DND-41 (cell line): ENCODE results near the gene PCF11.

Experiments
- ATAC-seq: fragments of 200-7000 bp; cut with Tn5 transposase; 3 replicates; pipeline ENCODE4 v1.9.1; 2021; ENCODE audit warnings: low read depth; ENCODE audit not compliant: insufficient read depth
- DNase-seq: peaks from one replicate; pipeline ENCODE4 v3.0.0-alpha.2; 2020
- H2AFZ ChIP-seq: 2 replicates; pipeline ENCODE4 v1.6.0; 2012; ENCODE audit warnings: low read depth, low read length
- H3K27ac ChIP-seq: 2 replicates; pipeline ENCODE4 v1.5.1; 2012; ENCODE audit warnings: low read length, inconsistent platforms
- H3K27me3 ChIP-seq: fragments of 200-600 bp; sonication (generic); 2 replicates; pipeline ENCODE4 v1.6.0; 2012; ENCODE audit warnings: low read length, mild to moderate bottlenecking, inconsistent platforms; ENCODE audit not compliant: insufficient read depth, poor library complexity
- H3K36me3 ChIP-seq: 2 replicates; pipeline ENCODE4 v1.5.1; 2012; ENCODE audit warnings: low read length, inconsistent platforms; ENCODE audit not compliant: insufficient read depth
- H3K4me1 ChIP-seq: 2 replicates; pipeline ENCODE4 v1.5.1; 2012; ENCODE audit warnings: mild to moderate bottlenecking, low read length; ENCODE audit not compliant: insufficient read depth
- H3K4me2 ChIP-seq: 2 replicates; pipeline ENCODE4 v1.6.0; 2012; ENCODE audit warnings: mild to moderate bottlenecking, moderate library complexity, low read length, inconsistent platforms; ENCODE audit not compliant: insufficient read depth
- H3K4me3 ChIP-seq, 2 experiments: fragments of 200-600 bp in 1 of 2; shearing (Covaris generic) in 1 of 2; 2 replicates each; pipeline ENCODE4 v1.5.1; 2012 to 2016; ENCODE audit warnings: inconsistent platforms in 2 of 2, low read length in 2 of 2, mild to moderate bottlenecking in 2 of 2, low read depth in 1 of 2, moderate library complexity in 1 of 2
- H3K79me2 ChIP-seq: 2 replicates; pipeline ENCODE4 v1.6.0; 2012; ENCODE audit warnings: low read length, inconsistent platforms; ENCODE audit not compliant: insufficient read depth
- H3K9ac ChIP-seq: 2 replicates; pipeline ENCODE4 v1.6.0; 2012; ENCODE audit warnings: low read depth, mild to moderate bottlenecking, inconsistent platforms, low read length, moderate library complexity
- H3K9me3 ChIP-seq: 2 replicates; pipeline ENCODE4 v1.5.1; 2012; ENCODE audit warnings: low read length, moderate library complexity, mild to moderate bottlenecking, inconsistent platforms; ENCODE audit not compliant: insufficient read depth, severe bottlenecking
- H4K20me1 ChIP-seq: 2 replicates; pipeline ENCODE4 v1.6.0; 2012; ENCODE audit warnings: low read length; ENCODE audit not compliant: insufficient read depth
- EZH2 ChIP-seq: IDR thresholded peaks from 3 replicates; pipeline ENCODE4 v1.6.1; 2012; ENCODE audit warnings: borderline replicate concordance, low read depth, mild to moderate bottlenecking, moderate library complexity, low read length, inconsistent platforms; ENCODE audit not compliant: severe bottlenecking
- TF ChIP-seq, protein P1 (sequence below): IDR thresholded peaks from 2 replicates; pipeline ENCODE4 v1.5.1; 2012; ENCODE audit warnings: borderline replicate concordance, low read length, moderate library complexity, mild to moderate bottlenecking; ENCODE audit not compliant: poor library complexity, severe bottlenecking; ENCODE audit errors: extremely low read depth

PCF11 gene

DNA sequence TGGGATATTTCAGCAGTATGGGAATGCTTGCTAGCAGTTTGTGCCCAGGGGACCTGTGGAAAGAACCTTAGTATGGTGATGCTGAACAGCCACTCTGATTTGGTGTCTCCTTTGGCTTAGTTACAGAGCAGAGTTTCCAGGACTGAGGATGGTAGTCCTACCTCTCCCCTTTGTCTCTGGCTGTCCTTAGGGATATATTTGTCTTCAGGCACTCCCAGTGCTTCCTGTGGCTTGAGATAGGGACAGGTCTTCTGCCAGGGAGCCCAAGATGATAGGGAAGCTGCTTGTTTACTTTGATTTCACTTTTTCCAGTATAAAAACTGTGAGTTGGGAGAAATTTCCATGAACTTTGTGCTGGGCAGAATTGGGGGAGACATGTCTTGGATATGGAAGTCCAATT is 64.8 kb downstream of the PCF11 start:
- H3K27me3 ChIP-seq, result no peaks in the 10 kb centered on the region
- ATAC-seq, result no peak
- H3K27ac ChIP-seq, result no peak overlapping the region
- no peak overlapping the region for H3K4me3 ChIP-seq
- no peaks in the 10 kb centered on the region for H4K20me1 ChIP-seq
- no peak overlapping the region for H3K4me2 ChIP-seq
- H3K9ac ChIP-seq, result no peak overlapping the region
- no peak for TF ChIP-seq EZH2
- no peaks in the 10 kb centered on the region for H3K4me1 ChIP-seq
- H3K79me2 ChIP-seq, result no peaks in the 10 kb centered on the region
- no peak for DNase-seq
- no peaks in the 10 kb centered on the region for H3K36me3 ChIP-seq
- no peak overlapping the region for H2AFZ ChIP-seq
- H3K9me3 ChIP-seq, result no peaks in the 10 kb centered on the region

DNA sequence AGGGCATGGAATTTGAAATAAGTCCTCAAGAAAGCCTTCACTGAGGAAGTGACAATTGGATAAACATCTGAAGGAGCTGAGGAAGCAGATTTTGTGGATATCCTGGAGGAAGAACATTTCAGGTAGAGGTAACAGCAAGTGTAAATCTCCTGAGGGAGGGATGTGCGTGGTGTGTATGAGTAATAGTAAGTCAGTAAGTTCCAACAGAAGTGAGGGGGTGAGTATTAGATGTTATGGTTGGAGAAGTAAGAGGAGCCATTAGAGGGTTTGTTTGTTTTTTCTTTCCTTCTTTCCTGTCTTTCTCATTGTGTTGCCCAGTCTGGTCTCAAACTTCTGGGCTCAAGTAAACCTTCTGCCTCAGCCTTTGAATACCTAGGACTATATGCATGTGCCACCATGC is 65.6 kb downstream of the PCF11 start:
- TF ChIP-seq, protein P1, sequence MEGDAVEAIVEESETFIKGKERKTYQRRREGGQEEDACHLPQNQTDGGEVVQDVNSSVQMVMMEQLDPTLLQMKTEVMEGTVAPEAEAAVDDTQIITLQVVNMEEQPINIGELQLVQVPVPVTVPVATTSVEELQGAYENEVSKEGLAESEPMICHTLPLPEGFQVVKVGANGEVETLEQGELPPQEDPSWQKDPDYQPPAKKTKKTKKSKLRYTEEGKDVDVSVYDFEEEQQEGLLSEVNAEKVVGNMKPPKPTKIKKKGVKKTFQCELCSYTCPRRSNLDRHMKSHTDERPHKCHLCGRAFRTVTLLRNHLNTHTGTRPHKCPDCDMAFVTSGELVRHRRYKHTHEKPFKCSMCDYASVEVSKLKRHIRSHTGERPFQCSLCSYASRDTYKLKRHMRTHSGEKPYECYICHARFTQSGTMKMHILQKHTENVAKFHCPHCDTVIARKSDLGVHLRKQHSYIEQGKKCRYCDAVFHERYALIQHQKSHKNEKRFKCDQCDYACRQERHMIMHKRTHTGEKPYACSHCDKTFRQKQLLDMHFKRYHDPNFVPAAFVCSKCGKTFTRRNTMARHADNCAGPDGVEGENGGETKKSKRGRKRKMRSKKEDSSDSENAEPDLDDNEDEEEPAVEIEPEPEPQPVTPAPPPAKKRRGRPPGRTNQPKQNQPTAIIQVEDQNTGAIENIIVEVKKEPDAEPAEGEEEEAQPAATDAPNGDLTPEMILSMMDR, result no peak
- no peak for TF ChIP-seq EZH2
- Histone ChIP-seq H3K36me3 (no peaks in the 10 kb centered on the region), H2AFZ (no peak overlapping the region), H3K27ac (no peak overlapping the region), H3K27me3 (no peaks in the 10 kb centered on the region), H3K9ac (no peak overlapping the region), H3K4me2 (no peak overlapping the region), H3K79me2 (no peaks in the 10 kb centered on the region), H3K4me3 (no peak overlapping the region), H4K20me1 (no peaks in the 10 kb centered on the region), H3K9me3 (no peaks in the 10 kb centered on the region), H3K4me1 (no peaks in the 10 kb centered on the region)
- no peak for ATAC-seq
- no peak for DNase-seq

DNA sequence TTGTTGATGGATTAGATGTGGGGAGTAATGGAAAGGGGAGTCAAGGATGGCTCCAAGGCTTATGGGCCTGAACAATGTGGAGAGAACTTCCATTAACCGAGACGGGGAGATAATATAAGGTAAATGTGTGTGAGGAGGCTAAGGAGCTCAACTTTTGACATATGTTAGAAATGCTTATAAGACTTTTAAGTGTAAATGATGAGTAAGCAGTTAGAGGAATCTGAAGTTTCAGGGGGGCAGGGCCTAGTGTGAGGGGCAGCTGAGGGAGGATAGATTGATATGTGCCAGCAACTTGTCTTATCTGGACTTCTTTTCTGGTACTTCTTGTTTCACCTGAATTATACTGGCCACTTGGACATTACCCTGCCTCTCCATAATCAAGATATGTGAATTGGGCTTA is 66.5 kb downstream of the PCF11 start:
- Histone ChIP-seq H3K4me2 (no peak overlapping the region), H3K36me3 (no peaks in the 10 kb centered on the region), H2AFZ (no peak overlapping the region), H3K9ac (no peak overlapping the region), H3K27me3 (no peaks in the 10 kb centered on the region), H3K4me3 (no peak overlapping the region), H3K27ac (no peak overlapping the region), H3K9me3 (no peaks in the 10 kb centered on the region), H3K79me2 (no peaks in the 10 kb centered on the region), H3K4me1 (no peaks in the 10 kb centered on the region), H4K20me1 (no peaks in the 10 kb centered on the region)
- no peak for ATAC-seq
- no peak for DNase-seq
- TF ChIP-seq EZH2, result no peak
- TF ChIP-seq, protein P1, result no peak

DNA sequence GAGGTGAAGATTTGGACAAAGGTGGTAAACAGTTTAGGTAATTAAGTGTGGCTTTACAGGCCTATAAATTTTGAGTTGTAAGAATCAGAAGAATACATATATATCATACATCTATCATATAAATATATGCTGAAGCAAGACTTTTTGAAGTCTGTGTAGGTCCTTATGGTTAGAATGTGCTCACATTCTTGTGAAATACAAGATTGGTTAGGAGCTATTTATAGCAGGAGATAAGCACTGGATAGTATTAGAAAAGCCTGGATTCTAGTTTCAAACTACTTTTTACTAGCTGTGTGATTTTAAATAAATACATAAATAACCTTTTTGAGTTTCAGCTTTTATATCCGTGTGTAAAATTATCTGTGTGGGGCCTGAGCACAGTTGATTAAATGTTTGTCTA is 78.9 kb downstream of the PCF11 start:
- Histone ChIP-seq H3K27ac (no peak overlapping the region), H3K36me3 (no peaks in the 10 kb centered on the region), H3K4me1 (no peaks in the 10 kb centered on the region), H2AFZ (no peak overlapping the region), H4K20me1 (no peaks in the 10 kb centered on the region), H3K79me2 (no peaks in the 10 kb centered on the region), H3K9ac (no peak overlapping the region), H3K4me3 (no peak overlapping the region), H3K9me3 (no peaks in the 10 kb centered on the region), H3K27me3 (no peaks in the 10 kb centered on the region), H3K4me2 (no peak overlapping the region)
- DNase-seq (no peak), ATAC-seq (no peak)
- TF ChIP-seq EZH2, result no peak
- TF ChIP-seq, protein P1, result no peak
